HUES6 (cell line): Measurements from ENCODE around the gene SREBF2.

Experiments
- H3K27ac ChIP-seq: 2 replicates; pipeline ENCODE4 v1.7.0; 2013; ENCODE audit warnings: low read depth, mild to moderate bottlenecking, low read length, inconsistent platforms
- H3K27me3 ChIP-seq: 2 replicates; pipeline ENCODE4 v1.6.1; 2013; ENCODE audit warnings: low read length; ENCODE audit not compliant: control insufficient read depth, insufficient read depth
- H3K36me3 ChIP-seq: 2 replicates; pipeline ENCODE4 v1.6.1; 2013; ENCODE audit warnings: low read length; ENCODE audit not compliant: control insufficient read depth, insufficient read depth
- H3K4me1 ChIP-seq: 2 replicates; pipeline ENCODE4 v1.6.1; 2013; ENCODE audit warnings: low read length; ENCODE audit not compliant: control insufficient read depth, insufficient read depth
- H3K4me3 ChIP-seq: 2 replicates; pipeline ENCODE4 v1.5.1; 2013; ENCODE audit warnings: low read depth, low read length
- H3K9ac ChIP-seq: one replicate; pipeline ENCODE4 v1.6.1; 2013; ENCODE audit warnings: mild to moderate bottlenecking, low read length
- H3K9me3 ChIP-seq: 2 replicates; pipeline ENCODE4 v1.6.1; 2013; ENCODE audit warnings: low read depth, low read length; ENCODE audit not compliant: control insufficient read depth, insufficient read depth

Gene SREBF2

DNA sequence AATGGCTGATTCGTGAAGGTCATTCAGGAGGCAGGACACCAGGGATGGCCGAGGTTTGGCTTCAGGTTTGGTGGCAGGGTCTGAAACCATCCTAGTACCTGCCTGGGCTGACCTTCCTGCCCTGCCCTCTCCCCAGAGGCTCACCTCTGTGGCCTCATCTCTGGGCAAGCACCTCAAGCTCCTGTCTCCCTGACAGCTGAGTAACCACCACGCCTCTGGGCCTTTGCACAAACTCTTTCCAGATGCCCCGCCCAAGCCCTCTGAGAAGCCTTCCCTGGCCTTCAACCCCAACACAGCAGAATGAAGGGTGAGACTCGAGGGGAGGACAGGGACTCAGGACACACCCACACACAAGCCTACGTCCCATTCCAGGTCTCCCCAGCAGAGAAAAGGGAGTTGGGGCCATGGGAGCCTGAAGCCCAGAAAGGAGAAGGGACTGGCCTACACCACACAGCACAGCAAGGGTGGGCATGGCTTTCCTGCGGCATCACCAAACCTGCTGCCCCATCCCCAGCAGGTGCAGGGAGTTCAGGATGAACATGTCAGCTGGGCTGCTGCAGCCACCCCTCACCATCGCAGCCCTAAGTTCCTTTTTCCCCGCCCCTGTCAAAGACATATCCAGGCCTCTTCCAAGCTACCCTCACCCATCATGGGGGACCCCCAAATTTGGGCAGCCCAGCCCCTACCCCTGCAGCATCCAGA lies 79.6 kb downstream of the SREBF2 start:
- H3K27me3 ChIP-seq = peaks cover 98% of the 10 kb centered on the region
- peaks cover 7% of the 10 kb centered on the region for H3K36me3 ChIP-seq
- no peak overlapping the region for H3K4me3 ChIP-seq
- H3K9me3 ChIP-seq = no peaks in the 10 kb centered on the region
- H3K27ac ChIP-seq = no peak overlapping the region
- peaks cover 39% of the 10 kb centered on the region; the same call in 1 of the 2 replicates for H3K4me1 ChIP-seq
- H3K9ac ChIP-seq = no peak overlapping the region

DNA sequence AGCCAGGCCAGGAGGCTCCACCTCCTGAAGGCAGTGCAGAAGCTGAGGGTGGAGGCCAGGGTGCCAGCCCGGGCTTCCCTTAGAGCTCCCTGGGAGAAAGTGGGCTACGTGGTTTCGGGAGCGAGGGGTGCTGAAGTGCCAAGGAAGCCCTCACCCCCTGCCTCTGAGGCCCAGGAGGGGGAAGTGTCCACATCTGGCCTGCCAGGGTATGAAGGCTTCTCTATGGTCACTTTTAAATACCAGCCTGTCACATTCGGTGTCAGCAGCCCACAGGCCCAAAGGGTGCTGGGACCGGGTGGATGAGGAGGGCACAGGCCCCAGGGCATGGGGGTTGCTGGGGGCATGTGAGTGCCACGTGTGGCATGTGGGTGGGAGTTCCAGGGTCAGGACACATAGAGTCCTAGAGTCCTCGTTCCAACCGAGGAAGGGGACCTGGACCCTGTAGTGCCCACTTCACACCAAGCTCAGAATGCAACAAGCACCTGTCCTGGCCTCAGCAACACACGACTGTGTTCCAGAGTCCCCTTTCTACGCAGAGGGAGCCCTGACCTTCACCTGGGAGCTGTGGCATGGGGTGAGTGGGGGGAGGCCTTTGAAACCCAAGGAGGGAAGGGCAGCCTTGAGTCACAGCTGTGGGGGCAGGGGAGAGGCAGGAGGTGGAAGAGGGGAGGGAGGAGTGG lies 80.3 kb downstream of the SREBF2 start:
- no peak overlapping the region; the same call in 1 of the 2 replicates for H3K4me3 ChIP-seq
- H3K9ac ChIP-seq = no peak overlapping the region
- H3K27me3 ChIP-seq = peaks cover 99% of the 10 kb centered on the region
- no peak overlapping the region for H3K27ac ChIP-seq
- H3K36me3 ChIP-seq = no peaks in the 10 kb centered on the region; the same call in 1 of the 2 replicates
- no peaks in the 10 kb centered on the region for H3K9me3 ChIP-seq
- peaks cover 36% of the 10 kb centered on the region; the same call in 1 of the 2 replicates for H3K4me1 ChIP-seq

DNA sequence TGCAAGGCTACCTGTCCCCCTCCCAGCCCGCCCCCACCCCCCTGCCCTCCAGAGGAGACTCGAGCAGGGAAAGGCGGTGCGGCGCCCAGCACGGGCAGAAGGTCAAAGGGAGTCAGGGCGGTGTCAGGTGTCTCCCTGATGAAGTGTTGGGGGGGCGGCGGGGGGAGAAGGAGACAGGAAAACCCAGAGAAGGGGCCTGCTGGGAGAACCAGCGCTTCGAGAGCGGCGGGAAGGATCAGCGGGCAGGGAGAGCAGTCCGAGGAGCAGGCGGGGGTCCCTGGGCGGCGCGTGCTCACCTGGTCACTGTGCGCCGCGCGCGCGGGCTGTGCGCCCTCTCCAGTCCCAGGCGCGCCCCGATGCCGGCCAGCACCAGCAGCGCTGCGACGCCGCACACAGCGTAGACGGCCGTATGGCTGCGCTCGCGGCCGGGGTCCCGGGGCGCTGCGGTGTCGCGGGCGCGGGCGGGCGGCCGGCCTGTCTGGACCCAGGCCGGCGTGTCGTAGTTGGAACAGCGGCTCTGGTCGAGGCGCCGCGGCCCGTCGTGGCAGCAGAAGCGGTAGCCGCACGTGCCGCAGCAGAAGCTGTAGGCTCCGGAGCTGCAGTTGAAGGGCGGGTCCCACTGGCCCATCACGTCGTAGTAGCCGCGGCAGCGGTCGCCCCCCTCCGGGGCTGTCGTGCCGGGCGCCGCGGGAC lies 81.1 kb downstream of the SREBF2 start:
- Histone ChIP-seq H3K9ac (no peak overlapping the region), H3K4me3 (peak overlapping the region; percentile 41), H3K27ac (no peak overlapping the region), H3K27me3 (peaks cover 100% of the 10 kb centered on the region), H3K4me1 (peaks cover 30% of the 10 kb centered on the region; the same call in 1 of the 2 replicates), H3K9me3 (no peaks in the 10 kb centered on the region), H3K36me3 (no peaks in the 10 kb centered on the region)

DNA sequence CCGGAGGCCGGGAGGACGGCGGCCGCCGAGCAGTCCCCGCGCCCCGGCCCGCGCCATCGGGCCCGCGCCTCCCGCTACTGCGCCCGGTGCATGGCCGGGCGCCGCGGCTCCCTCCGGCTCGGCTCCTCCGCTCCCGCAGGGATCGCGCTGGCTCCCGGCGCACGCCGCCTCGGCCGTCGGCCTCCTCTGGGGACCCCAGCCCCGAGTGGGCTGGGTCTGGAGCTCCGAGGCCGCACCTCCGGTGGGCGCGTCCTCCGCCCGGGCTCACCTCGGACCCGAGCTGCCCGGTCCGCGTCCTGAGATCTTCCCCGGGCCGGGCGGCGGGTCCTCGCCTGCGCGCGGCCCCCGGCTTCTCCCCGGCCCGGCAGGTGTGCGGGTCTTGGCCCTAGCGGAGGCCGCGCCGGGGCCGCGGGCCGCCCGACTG lies 81.7 kb downstream of the SREBF2 start:
- Histone ChIP-seq H3K4me1 (peaks cover 32% of the 10 kb centered on the region; the same call in 1 of the 2 replicates), H3K4me3 (peak overlapping the region; percentile 56), H3K27me3 (peaks cover 100% of the 10 kb centered on the region), H3K36me3 (no peaks in the 10 kb centered on the region), H3K27ac (no peak overlapping the region), H3K9me3 (no peaks in the 10 kb centered on the region), H3K9ac (no peak overlapping the region)

DNA sequence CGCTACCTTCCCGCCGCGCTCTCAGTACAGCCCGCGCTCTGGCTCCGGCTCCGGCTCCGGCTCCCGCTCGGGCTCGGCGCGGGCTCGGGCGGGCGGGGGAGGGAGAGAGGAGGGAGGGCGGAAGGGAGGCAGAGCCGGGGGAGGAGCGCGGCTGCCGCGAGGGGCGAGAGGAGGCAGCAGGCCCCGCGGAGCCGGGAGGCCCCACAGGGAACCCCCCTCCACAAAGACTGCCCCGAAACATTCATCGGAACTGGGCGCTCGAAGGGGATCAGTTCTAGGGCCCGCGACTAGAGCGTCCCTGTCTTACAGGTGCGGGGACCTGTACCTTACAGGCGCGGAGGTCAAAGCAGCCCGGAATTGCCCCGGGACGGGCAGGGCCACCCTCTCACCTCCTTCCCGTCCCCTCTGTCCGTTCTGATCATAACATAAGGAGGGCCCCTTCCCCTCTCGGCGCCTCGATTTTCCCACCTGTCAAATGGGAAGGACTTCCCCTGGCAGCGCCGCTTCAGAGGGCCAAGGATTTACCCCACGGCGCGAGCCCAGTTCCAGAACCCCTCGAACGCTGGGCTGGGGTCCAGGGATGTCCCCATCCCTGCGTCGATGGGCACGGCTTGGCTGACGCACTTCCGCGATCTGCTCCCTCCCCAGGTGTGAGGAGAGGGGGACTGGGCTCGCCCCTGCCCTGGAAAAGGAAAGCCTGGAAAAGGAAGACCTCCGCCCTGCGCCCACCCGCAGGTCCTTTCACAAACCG lies 82.3 kb downstream of the SREBF2 start, which contains the start of gene SHISA8:
Gene SHISA8 (minus strand): TSS at position 40 of the 751 bp plus-strand sequence. CDS start 407 bp downstream, outside the sequence.
- H3K4me3 ChIP-seq = peak within 1 kb of the TSS; percentile 72
- H3K27ac ChIP-seq = no peak within 1 kb of the TSS
- H3K4me1 ChIP-seq = peaks cover 33% of the 10 kb centered on the region
- H3K9me3 ChIP-seq = no peaks in the 10 kb centered on the region
- peaks cover 97% of the 10 kb centered on the region for H3K27me3 ChIP-seq
- no peaks in the 10 kb centered on the region for H3K36me3 ChIP-seq
- H3K9ac ChIP-seq = peak within 1 kb of the TSS; percentile 34

DNA sequence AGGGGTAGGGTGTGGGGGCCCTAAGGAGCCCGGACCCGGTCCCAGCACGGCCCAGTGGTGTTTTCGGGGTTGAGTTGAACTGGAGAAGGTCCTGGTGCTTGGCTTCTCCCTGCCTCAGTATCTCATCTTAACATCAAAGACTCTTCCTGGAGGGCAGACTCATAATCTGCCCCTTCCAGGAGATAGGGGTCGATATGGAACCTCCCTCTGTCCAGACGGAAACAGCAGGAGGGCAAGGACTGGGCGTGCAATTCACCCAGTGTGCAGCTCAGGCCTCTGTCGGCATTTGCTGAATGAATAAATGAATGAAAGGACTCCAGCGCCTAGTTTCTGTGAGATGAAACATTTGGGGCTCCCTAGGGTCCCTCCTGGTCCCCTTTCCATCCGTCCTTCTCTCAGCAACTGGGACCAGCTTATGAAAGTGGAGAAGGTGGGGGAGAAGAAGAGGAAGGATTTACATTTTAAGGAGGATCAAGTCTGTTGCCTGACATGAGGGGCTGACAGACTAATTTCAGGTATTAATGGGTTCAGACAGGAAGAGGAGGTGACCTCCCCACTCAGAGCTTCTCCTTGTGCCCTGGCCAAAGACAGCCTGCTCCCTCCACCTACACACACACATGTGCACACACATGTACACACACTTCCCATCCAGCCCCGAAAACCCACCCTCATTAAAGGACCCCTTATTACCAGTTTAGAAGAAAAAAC lies 83.0 kb downstream of the SREBF2 start:
- H3K27me3 ChIP-seq = peaks cover 95% of the 10 kb centered on the region
- no peak overlapping the region for H3K9ac ChIP-seq

DNA sequence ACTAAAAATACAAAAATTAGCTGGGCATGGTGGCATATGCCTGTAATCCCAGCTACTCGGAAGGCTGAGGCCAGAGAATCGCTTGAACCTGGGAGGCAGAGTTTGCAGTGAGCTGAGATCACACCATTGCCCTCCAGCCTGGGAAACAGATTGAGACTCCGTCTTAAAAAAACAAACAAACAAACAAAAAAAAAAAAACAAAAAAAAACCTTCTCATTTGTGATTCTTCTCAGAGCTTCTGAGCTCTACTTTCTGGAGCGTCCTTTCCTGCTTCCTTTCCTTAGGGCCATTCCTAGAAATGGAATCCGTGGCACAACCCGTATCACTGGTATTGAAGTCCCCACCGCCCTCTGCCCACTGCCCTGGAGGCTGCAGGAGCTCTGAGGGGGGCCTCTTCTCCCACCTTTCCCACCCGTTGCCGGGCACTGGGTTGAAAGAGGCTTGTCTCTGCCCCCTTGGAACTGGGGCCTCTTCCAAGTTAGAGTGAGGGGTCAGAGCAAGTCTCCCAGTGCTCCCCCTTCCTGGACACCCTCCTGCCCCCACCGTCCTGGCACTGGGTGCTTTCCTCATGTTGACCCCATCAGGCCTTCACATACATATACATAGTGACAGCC lies 83.9 kb downstream of the SREBF2 start:
- H3K9me3 ChIP-seq = no peaks in the 10 kb centered on the region
- peaks cover 32% of the 10 kb centered on the region for H3K4me1 ChIP-seq
- no peak overlapping the region for H3K9ac ChIP-seq
- H3K36me3 ChIP-seq = no peaks in the 10 kb centered on the region
- no peak overlapping the region for H3K4me3 ChIP-seq
- H3K27me3 ChIP-seq = peaks cover 86% of the 10 kb centered on the region
- no peak overlapping the region for H3K27ac ChIP-seq

More for the DNA sequence above, 83.0 kb downstream of the SREBF2 start:
- peak overlapping the region; percentile 72 for H3K4me3 ChIP-seq
- peaks cover 32% of the 10 kb centered on the region for H3K4me1 ChIP-seq
- no peak overlapping the region for H3K27ac ChIP-seq
- H3K36me3 ChIP-seq = no peaks in the 10 kb centered on the region
- H3K9me3 ChIP-seq = no peaks in the 10 kb centered on the region

DNA sequence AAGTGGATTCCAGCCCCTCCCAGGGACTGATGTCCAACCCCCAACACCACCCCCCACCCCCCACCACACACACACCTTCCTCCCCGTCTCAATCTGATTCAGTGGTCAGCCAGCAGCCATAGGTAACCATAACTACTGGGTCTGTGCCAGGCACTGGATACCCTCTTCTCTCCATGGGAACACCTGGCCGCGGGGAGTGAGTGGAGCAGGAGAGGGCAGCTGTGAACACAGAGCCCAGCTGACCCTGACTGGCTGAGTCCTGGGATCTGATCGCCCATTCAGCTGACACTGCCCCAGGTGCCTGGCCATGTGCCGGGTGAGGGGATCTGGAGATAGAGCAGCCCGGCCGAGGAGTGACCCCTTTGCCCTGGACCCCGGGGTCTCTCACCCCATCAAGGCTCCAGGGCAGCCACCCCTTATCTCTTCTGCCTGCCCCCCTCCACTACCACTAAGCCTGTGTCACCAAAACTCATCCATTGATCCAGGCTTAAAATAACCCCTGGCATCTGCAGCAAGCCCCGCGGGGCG lies 84.5 kb downstream of the SREBF2 start:
- peaks cover 83% of the 10 kb centered on the region for H3K27me3 ChIP-seq
- H3K27ac ChIP-seq = no peak overlapping the region
- no peak overlapping the region for H3K4me3 ChIP-seq
- H3K4me1 ChIP-seq = peaks cover 32% of the 10 kb centered on the region
- no peaks in the 10 kb centered on the region for H3K9me3 ChIP-seq
- no peak overlapping the region for H3K9ac ChIP-seq
- H3K36me3 ChIP-seq = no peaks in the 10 kb centered on the region

DNA sequence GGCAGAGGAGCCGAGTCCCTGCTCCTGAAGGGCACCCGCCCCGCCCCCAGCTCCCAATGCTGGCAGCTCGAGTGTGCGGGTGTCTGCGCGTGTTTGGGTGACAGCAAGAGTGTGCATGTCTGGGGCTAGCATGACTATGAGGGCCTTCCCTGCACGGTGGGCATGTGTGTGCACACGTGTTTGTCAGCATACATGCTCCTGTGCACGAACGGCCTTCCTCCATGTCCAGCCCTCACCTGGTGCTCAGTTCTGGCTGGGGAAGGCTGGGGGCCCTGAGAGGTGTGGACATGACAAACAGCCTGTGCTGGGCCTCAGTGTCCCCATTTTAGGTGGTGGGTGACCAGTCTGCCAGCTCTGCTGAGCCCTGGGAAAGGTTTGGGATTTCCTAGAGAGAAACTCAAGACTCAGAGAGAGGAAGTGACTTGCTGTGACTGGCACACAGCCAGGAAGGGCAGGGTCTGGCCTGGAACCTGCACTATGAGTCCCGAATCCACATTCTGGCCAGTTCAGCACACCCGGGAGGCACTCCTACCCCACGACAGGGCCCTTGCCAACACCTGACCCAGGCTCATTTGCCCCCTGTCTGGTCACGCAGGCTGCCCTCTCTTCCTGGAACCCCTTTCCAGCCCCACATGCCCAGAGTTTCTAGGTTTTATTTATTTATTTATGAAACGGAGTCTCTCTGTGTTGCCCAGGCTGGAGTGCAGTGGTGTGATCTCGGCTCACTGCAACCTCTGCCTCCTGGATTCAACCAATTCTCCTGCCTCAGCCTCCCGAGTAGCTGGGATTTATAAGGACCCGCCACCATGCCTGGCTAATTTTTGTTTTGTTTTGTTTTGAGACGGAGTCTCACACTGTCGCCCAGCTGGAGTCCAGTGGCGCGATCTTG lies 85.2 kb downstream of the SREBF2 start:
- Histone ChIP-seq H3K27ac (no peak overlapping the region), H3K9ac (no peak overlapping the region), H3K4me3 (no peak overlapping the region), H3K27me3 (peaks cover 81% of the 10 kb centered on the region), H3K9me3 (no peaks in the 10 kb centered on the region), H3K4me1 (peaks cover 32% of the 10 kb centered on the region), H3K36me3 (no peaks in the 10 kb centered on the region)
